Neural progenitor cell (in vitro differentiated cells): Measurements from ENCODE around the gene ZMIZ1.

Source experiments
- CTCF ChIP-seq: fragments of 200-600 bp; sonication (generic); IDR thresholded peaks from 2 replicates; pipeline ENCODE4 v1.5.1; 2017; ENCODE audit warnings: antibody characterized with exemption, mild to moderate bottlenecking
- EZH2 ChIP-seq: fragments of 200-600 bp; sonication (generic); IDR thresholded peaks from 2 replicates; pipeline ENCODE4 v1.6.1; 2017; ENCODE audit warnings: antibody characterized with exemption, mild to moderate bottlenecking, moderate library complexity

- no peak for TF ChIP-seq CTCF
- no peak for TF ChIP-seq EZH2
These were observed 252.2 kb downstream of the ZMIZ1 start for GRCh38 chr10:79320820-79321493.
